ENCODE results near the gene SYAP1. TPM values are rescaled to one million over a fixed set of nuclear protein-coding genes. Genes with fewer than 3 reads are reported as not detected.
A peak's percentile ranks its signal among the peaks of the same experiment; 100 is the strongest.

Gene SYAP1
- total and polyA plus RNA-seq, 5 donors from 2014 or later = 12.0 to 69.9 (median 18.7) TPM

DNA sequence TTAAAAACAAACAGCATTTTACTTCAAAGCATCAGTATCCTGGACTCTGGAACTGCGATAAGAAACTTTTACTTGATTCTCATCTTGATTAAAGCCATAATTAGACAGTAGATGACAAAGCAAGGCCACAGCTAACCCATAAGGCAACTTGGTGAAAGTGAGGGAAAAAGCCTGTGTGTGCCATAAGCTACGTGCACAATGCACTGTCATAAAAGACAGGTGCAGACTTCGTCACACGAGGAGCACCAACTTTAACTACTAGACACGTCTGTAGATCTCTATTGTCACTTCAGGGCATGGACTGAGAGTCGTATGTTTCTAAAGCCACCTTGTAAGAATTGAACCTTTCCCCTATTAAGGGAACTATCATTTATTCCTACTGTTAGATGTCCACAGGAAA, 20.0 kb upstream of the SYAP1 start:
- DNase-seq (no peak), ATAC-seq (ENCODE audit: low read depth in 2 of 2) (no peak)
- Histone ChIP-seq H3K4me3 (ENCODE audit: low read depth, low read length) (no peak overlapping the region), H3K4me1 (ENCODE audit: control insufficient read depth, insufficient read depth, low read length, poor library complexity, severe bottlenecking) (no peaks in the 10 kb centered on the region), H3K27ac (ENCODE audit: insufficient read depth, low read length, poor library complexity, severe bottlenecking) (no peak overlapping the region), H3K36me3 (ENCODE audit: control insufficient read depth, insufficient read depth, low read length) (no peaks in the 10 kb centered on the region), H3K27me3 (ENCODE audit: control insufficient read depth, insufficient read depth, low read length) (no peaks in the 10 kb centered on the region), H3K9me3 (ENCODE audit: control insufficient read depth in 2 of 2, low read length in 2 of 2) (no peaks in the 10 kb centered on the region)
- Mint-ChIP-seq H3K27ac (no peak overlapping the region), H3K9me3 (no peaks in the 10 kb centered on the region), H3K27me3 (no peaks in the 10 kb centered on the region), H3K4me1 (no peaks in the 10 kb centered on the region), H3K36me3 (no peaks in the 10 kb centered on the region), H3K4me3 (no peak overlapping the region)

DNA sequence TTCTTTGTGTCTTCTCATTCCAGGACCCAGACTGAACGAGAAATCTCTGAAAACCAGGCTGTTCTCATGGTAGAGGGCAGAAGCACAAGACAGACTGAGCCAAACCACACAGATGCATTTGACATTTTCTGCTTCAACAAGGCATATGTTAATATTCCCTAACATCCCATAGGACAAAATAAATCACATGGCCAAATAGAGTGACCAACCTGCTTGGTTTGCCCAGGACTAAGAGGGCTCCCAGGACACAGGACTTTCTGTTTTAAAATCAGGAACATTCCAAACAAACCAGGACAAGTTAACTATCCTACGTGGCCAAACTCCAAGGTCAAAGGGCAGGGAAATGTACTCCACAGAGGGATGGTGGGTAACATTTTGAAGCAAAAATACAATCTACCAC, 18.7 kb upstream of the SYAP1 start:
- no peaks in the 10 kb centered on the region for H3K4me1 ChIP-seq (ENCODE audit: control insufficient read depth, insufficient read depth, low read length, poor library complexity, severe bottlenecking)
- no peaks in the 10 kb centered on the region for H3K36me3 Mint-ChIP-seq
- ATAC-seq (ENCODE audit: low read depth in 2 of 2) (no peak), DNase-seq (no peak)
- H3K9me3 Mint-ChIP-seq = no peaks in the 10 kb centered on the region
- H3K36me3 ChIP-seq (ENCODE audit: control insufficient read depth, insufficient read depth, low read length) = no peaks in the 10 kb centered on the region
- H3K4me1 Mint-ChIP-seq = no peaks in the 10 kb centered on the region
- H3K4me3 Mint-ChIP-seq = no peak overlapping the region
- no peak overlapping the region for H3K27ac Mint-ChIP-seq
- H3K27ac ChIP-seq (ENCODE audit: insufficient read depth, low read length, poor library complexity, severe bottlenecking) = no peak overlapping the region
- H3K4me3 ChIP-seq (ENCODE audit: low read depth, low read length) = no peak overlapping the region
- H3K27me3 Mint-ChIP-seq = no peaks in the 10 kb centered on the region
- H3K9me3 ChIP-seq (ENCODE audit: control insufficient read depth in 2 of 2, low read length in 2 of 2) = no peaks in the 10 kb centered on the region
- no peaks in the 10 kb centered on the region for H3K27me3 ChIP-seq (ENCODE audit: control insufficient read depth, insufficient read depth, low read length)

DNA sequence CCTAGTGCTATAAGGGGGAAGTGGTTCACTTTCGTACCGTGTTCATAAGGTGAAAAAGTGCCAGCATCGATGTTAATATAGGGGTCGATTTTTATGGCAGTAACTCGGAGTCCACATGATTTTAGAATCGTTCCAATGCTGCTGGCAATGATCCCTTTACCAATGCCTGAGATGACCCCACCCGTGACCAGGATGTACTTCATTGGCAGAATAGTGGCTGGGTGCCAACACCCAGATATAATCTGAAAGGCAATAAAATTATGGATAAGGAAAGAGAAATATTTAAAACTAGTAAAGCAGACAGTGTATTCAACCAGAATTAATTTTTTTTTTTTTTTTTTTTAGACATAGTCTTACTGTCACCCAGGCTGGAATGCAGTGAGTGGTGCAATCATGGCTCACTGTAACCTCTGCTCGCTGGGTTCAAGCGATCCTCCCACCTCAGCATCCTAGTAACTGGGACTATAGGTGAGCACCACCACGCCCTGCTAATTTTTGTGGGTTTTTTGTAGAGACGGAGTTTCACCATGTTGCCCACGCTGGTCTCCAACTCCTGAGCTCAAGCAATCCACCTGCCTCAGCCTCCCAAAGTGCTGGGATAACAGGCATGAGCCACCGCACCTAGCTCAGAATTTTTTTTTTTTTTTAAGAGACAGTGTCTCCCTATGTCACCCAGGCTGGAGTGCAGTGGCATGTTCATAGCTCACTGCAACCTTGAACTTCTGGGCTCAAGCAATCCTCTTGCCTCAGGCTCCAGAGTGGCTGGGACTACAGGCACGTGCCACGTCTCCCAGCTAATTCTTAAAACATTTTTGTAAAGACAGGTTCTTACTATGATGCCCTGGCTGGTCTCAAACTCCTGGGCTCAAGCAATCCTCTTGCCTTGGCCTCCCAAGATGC, 16.5 kb upstream of the SYAP1 start:
- no peak overlapping the region for H3K27ac ChIP-seq (ENCODE audit: insufficient read depth, low read length, poor library complexity, severe bottlenecking)
- no peaks in the 10 kb centered on the region for H3K4me1 Mint-ChIP-seq
- no peak for DNase-seq
- no peaks in the 10 kb centered on the region for H3K9me3 ChIP-seq (ENCODE audit: control insufficient read depth in 2 of 2, low read length in 2 of 2)
- no peaks in the 10 kb centered on the region for H3K27me3 Mint-ChIP-seq
- no peaks in the 10 kb centered on the region for H3K36me3 ChIP-seq (ENCODE audit: control insufficient read depth, insufficient read depth, low read length)
- no peak overlapping the region for H3K4me3 ChIP-seq (ENCODE audit: low read depth, low read length)
- H3K9me3 Mint-ChIP-seq = no peaks in the 10 kb centered on the region
- no peaks in the 10 kb centered on the region for H3K36me3 Mint-ChIP-seq
- no peak overlapping the region for H3K27ac Mint-ChIP-seq
- no peaks in the 10 kb centered on the region for H3K27me3 ChIP-seq (ENCODE audit: control insufficient read depth, insufficient read depth, low read length)
- no peaks in the 10 kb centered on the region for H3K4me1 ChIP-seq (ENCODE audit: control insufficient read depth, insufficient read depth, low read length, poor library complexity, severe bottlenecking)
- H3K4me3 Mint-ChIP-seq = no peak overlapping the region
- no peak for ATAC-seq (ENCODE audit: low read depth in 2 of 2)

GRCh38 chrX:16705370-16705769, 14.0 kb upstream of the SYAP1 start:
- H3K9me3 Mint-ChIP-seq = peaks cover 0 to 3% (median 0%) of the 10 kb centered on the region in 7 donors
- no peak overlapping the region for H3K4me3 Mint-ChIP-seq
- no peak overlapping the region for H3K27ac ChIP-seq (ENCODE audit: insufficient read depth, low read length, poor library complexity, severe bottlenecking)
- H3K36me3 Mint-ChIP-seq = no peaks in the 10 kb centered on the region
- H3K27me3 ChIP-seq (ENCODE audit: control insufficient read depth, insufficient read depth, low read length) = no peaks in the 10 kb centered on the region
- H3K4me1 ChIP-seq (ENCODE audit: control insufficient read depth, insufficient read depth, low read length, poor library complexity, severe bottlenecking) = no peaks in the 10 kb centered on the region
- H3K9me3 ChIP-seq (ENCODE audit: control insufficient read depth in 2 of 2, low read length in 2 of 2) = no peaks in the 10 kb centered on the region
- H3K4me1 Mint-ChIP-seq = no peaks in the 10 kb centered on the region
- H3K36me3 ChIP-seq (ENCODE audit: control insufficient read depth, insufficient read depth, low read length) = no peaks in the 10 kb centered on the region
- H3K27ac Mint-ChIP-seq = no peak overlapping the region
- H3K4me3 ChIP-seq (ENCODE audit: low read depth, low read length) = no peak overlapping the region
- no peak for DNase-seq
- no peaks in the 10 kb centered on the region for H3K27me3 Mint-ChIP-seq
- ATAC-seq (ENCODE audit: low read depth in 2 of 2) = no peak

DNA sequence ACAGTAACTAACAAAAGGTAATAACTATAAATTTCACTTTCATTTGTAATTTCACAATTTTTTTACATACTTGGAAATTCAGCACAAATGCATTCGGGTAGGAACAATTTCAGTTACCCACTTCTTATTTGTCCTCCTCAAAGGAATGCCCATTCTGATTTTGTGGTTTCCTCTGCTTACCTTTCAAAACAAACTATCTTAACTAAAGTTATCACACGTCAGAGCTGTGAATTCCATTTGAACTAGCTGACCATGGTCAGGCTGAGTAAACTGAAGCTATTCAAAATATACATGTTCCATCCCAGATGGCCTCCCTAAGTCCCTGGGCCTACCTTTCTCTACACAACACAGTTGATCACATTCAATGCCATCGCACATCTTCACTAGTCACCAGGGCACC, 11.4 kb upstream of the SYAP1 start:
- Mint-ChIP-seq H3K4me1 (peaks cover 1 to 11% (median 5%) of the 10 kb centered on the region in 4 donors), H3K9me3 (peaks cover 0 to 3% (median 0%) of the 10 kb centered on the region in 7 donors), H3K27me3 (no peaks in the 10 kb centered on the region), H3K36me3 (no peaks in the 10 kb centered on the region), H3K4me3 (no peak overlapping the region), H3K27ac (no peak overlapping the region)
- peaks cover 18% of the 10 kb centered on the region for H3K4me1 ChIP-seq (ENCODE audit: control insufficient read depth, insufficient read depth, low read length, poor library complexity, severe bottlenecking)
- no peaks in the 10 kb centered on the region for H3K36me3 ChIP-seq (ENCODE audit: control insufficient read depth, insufficient read depth, low read length)
- H3K27me3 ChIP-seq (ENCODE audit: control insufficient read depth, insufficient read depth, low read length) = no peaks in the 10 kb centered on the region
- no peak overlapping the region for H3K27ac ChIP-seq (ENCODE audit: insufficient read depth, low read length, poor library complexity, severe bottlenecking)
- H3K4me3 ChIP-seq (ENCODE audit: low read depth, low read length) = no peak overlapping the region
- H3K9me3 ChIP-seq (ENCODE audit: control insufficient read depth in 2 of 2, low read length in 2 of 2) = no peaks in the 10 kb centered on the region
- DNase-seq = no peak
- ATAC-seq (ENCODE audit: low read depth in 2 of 2) = no peak

DNA sequence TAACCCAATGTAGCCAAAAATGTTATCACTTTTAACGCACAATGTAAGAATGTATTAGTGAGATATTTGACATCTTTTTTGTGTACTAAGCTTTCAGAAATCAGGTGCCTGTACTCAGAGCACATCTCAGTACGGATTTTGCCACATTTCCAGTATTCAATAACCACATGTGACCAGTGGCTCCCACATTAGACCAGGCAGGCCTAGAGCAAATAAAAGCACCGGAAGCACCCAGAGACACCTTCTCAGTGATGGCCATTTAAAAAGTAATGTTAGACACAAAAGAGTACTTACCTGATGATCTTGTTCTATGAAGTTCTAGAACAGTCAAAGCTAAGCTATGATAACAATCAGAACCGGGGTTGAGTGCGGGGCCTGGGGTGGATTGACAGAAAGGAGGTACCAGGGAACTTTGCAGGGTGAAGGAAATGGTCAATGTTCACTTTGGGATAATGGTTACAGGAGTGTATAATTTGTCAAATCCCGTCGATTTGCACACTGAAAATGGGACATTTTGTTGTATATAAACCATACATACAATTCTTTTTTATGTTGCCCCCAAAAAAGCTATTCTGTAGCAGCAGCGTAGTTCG, 8.1 kb upstream of the SYAP1 start:
- Mint-ChIP-seq H3K4me3 (peak overlapping the region; percentile 66 to 89 (median 86)), H3K4me1 (peaks cover 1 to 13% (median 5%) of the 10 kb centered on the region in 4 donors), H3K9me3 (peaks cover 0 to 3% (median 0%) of the 10 kb centered on the region in 7 donors), H3K36me3 (no peaks in the 10 kb centered on the region), H3K27ac (peak overlapping the region; percentile 80 to 90 (median 87)), H3K27me3 (no peaks in the 10 kb centered on the region)
- DNase-seq (no peak), ATAC-seq (ENCODE audit: low read depth in 2 of 2) (no peak)
- H3K4me3 ChIP-seq (ENCODE audit: low read depth, low read length) = peak overlapping the region; percentile 41
- peaks cover 20% of the 10 kb centered on the region for H3K4me1 ChIP-seq (ENCODE audit: control insufficient read depth, insufficient read depth, low read length, poor library complexity, severe bottlenecking)
- H3K36me3 ChIP-seq (ENCODE audit: control insufficient read depth, insufficient read depth, low read length) = no peaks in the 10 kb centered on the region
- H3K27me3 ChIP-seq (ENCODE audit: control insufficient read depth, insufficient read depth, low read length) = no peaks in the 10 kb centered on the region
- no peaks in the 10 kb centered on the region for H3K9me3 ChIP-seq (ENCODE audit: control insufficient read depth in 2 of 2, low read length in 2 of 2)
- H3K27ac ChIP-seq (ENCODE audit: insufficient read depth, low read length, poor library complexity, severe bottlenecking) = peak overlapping the region; percentile 47

GRCh38 chrX:16711893-16712547, 7.4 kb upstream of the SYAP1 start:
- H3K27ac ChIP-seq (ENCODE audit: insufficient read depth, low read length, poor library complexity, severe bottlenecking) = peak overlapping the region; percentile 47
- H3K36me3 ChIP-seq (ENCODE audit: control insufficient read depth, insufficient read depth, low read length) = no peaks in the 10 kb centered on the region
- H3K4me3 ChIP-seq (ENCODE audit: low read depth, low read length) = peak overlapping the region; percentile 71
- H3K27me3 Mint-ChIP-seq = no peaks in the 10 kb centered on the region
- no peaks in the 10 kb centered on the region for H3K36me3 Mint-ChIP-seq
- H3K4me3 Mint-ChIP-seq = peak overlapping the region; percentile 89 to 93 (median 91)
- peak; percentile 37 to 47 for ATAC-seq (ENCODE audit: low read depth in 2 of 2)
- H3K4me1 ChIP-seq (ENCODE audit: control insufficient read depth, insufficient read depth, low read length, poor library complexity, severe bottlenecking) = peaks cover 20% of the 10 kb centered on the region
- DNase-seq = no peak
- H3K9me3 ChIP-seq (ENCODE audit: control insufficient read depth in 2 of 2, low read length in 2 of 2) = no peaks in the 10 kb centered on the region
- no peaks in the 10 kb centered on the region for H3K27me3 ChIP-seq (ENCODE audit: control insufficient read depth, insufficient read depth, low read length)
- H3K4me1 Mint-ChIP-seq = peaks cover 1 to 13% (median 5%) of the 10 kb centered on the region in 4 donors
- H3K27ac Mint-ChIP-seq = peak overlapping the region; percentile 88 to 94 (median 90)
- H3K9me3 Mint-ChIP-seq = peaks cover 0 to 3% (median 0%) of the 10 kb centered on the region in 7 donors
